Fibroblast of skin of left biceps (primary cell): ENCODE data around the gene CSNK2B.
"Not testable (repeated sequence)": the region's sequence is repeated elsewhere in the genome, so short reads cannot be mapped to it uniquely, and the experiment has no call there.

Source experiments
- DNase-seq, 2 experiments: peaks; one replicate each; pipeline ENCODE4 v3.0.0-alpha.2; 2013; ENCODE audit warnings: low read depth in 2 of 2

Gene CSNK2B

DNA sequence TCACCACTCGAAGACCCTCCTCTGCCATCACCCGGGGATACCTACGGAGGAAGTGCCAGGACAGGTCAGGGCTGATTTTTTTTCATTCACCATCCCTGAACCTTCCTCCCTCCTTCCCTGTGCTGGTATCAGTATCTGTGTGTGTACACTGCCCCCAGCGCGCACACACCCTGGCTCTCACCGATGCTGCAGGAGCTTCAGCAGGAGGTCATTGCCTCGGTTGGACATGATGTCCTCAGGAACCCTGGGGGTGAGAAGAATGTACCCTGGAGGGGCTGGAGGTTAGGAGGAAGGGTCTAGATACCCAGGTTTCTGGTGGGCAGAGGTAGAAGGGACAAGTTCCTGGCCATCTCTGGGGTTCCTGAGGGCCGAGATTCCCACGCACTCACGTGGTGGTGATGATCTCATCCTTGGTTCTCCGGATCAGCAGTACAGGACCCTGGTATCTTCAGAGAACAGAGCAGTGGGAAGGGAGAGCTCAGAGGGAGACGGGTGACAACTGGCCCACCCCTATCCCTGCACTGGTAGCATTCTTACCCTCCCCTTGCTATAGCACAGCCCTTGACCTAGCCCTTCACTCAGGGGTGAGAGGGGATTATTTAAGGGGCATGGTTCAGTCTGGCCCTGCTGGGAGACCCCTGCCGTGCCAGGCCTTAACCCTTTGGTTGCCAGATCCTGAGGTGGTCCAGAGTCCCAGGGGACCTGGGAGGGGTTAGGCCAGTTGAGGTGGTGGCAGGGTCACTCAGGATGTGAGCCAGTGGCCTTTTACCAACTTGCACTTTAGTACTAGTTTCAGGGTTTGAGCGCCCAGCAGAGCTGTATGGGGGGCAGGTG lies 22.2 kb downstream of the CSNK2B start:
- DNase-seq, result no peak

DNA sequence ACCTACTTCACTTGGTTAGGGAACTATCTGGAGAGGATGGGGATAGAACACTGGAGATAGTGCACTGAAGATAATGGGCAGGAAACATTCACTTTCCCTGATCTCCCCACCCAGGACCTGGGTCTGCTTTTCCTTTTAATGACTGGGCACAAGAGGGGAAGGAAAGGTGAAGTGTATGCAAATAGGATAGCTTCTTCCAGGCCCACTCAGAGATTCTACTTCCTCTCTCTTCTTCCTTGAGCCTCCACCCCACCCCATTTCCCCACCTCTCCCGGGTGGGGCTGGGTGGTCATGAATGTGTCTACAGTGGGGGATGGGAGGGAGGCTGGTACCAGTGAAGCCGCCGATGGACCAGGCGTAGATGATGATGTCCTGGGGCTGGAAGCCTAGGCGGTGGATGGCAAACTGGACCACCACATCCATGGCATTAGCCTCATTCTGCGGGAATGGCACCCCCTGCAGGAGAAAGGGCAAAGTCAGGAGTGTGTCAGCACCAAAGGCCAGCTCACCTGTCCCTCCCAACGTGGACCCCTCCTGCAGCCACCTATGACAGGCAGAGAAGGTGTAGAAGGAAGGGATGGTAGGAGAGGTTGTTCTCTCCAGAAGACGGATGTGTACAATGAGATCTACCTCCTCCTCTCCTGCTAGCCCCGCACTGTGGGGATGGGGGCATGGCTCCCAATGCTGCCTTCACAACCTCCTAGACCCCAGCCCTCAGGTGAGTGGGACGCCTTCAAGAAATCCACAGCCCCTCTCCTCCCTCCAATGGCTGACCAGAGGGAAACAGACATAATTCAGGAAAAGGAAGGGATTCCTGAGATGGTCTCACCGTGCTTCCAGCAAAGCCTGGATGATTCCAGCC lies 23.6 kb downstream of the CSNK2B start:
- no peak for DNase-seq

DNA sequence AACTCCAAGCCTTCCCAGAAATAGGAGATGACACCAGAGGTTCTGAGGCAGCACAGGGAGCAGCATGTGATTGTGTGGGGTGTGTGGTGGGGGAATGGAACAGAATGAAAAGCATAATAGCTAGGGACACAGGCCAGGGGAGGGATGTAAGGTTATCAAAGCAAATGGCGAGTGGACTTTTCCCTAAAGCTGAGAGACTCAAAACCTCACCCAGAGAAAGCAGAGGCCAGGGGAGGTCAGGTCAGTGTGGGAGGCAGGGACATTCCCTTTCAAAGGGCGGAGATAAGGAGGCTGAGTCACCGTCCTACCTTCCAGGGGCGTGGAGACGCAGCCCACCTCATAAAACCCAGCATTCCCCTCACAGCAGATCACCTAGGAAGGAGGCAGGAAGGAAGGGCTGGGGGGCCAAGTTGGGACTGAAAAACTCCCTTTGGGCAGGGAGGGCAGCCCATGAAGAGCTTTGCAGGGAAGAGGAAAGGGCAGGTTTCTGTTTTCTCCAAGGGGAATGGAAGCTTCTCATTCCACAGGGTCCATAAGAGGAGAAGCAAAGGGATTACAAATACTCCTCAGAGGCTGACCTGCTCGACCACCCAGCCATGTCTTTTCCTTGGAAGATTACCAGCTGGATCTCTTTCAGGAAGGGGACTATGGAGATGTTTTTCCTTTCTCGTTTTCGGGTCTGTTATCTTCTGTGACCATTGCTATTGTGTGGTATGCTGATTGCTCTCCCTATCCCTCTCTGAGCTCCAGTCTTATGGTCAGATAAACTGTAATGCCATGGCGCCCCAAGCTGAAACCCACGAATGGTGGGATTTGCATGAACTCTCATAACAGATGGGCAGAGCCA lies 24.6 kb downstream of the CSNK2B start:
- no peak for DNase-seq

DNA sequence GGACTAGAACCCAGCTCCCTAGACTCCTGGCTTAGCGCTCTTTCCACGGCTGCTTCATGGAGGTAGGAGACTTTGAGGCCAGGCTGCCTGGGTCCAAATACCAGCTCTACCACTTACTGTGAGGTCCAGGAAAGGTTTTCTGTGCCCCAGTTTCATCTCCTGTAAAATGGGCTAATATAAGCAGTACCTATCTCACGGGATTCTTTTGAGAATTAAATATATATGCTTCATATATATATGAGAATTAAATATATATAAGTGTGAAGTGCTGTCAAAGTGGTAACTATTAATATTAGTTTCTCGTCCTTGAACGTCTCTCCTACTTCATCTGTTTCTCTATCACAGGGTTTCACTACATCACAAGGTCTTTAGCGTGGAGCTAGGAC lies 25.2 kb downstream of the CSNK2B start:
- DNase-seq, result no peak

DNA sequence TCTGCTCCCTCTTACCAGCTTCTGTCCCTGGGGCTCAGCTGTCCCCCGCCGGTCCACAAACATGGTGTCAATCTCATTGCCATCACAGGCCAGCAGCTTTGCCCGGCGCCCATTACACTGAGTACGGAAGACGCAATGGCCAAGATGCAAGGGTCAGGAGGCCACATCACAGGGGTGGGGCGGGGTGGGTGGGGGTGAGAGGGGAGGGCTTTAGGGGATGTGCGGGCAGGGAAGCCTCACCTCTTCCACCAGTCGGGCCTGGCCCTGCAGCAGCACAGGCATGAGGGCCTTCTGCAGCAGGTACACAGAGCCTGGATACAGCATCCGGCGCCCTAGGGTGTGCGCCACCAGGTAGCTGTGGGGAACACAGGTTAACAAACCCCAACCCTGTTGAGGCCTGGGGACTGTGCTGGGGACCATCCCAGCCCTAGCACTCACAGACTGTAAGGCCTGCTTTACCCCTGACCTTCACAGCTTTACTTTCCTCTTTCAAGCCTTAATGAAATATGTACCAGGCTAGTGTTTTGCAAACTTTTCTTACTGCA lies 25.8 kb downstream of the CSNK2B start:
- no peak for DNase-seq

DNA sequence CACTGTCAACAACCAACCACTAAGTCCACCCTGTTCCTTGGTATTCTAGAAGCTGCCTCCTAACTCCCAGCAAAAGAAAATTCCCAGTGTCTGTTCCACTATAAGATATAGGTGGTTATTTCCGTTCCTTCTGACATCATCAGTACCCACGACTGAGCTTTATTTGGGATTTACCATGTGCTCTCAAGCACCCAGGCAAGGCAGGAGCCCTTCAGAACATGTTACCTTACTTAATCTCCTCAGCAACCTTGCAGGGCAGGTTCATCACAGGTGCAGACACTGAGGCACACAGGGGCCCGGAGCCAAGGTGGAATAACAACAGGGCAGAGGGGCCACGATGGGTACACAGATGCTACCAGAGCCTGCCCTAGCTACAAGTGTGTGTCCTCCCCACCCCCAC lies 26.5 kb downstream of the CSNK2B start:
- DNase-seq, result no peak

DNA sequence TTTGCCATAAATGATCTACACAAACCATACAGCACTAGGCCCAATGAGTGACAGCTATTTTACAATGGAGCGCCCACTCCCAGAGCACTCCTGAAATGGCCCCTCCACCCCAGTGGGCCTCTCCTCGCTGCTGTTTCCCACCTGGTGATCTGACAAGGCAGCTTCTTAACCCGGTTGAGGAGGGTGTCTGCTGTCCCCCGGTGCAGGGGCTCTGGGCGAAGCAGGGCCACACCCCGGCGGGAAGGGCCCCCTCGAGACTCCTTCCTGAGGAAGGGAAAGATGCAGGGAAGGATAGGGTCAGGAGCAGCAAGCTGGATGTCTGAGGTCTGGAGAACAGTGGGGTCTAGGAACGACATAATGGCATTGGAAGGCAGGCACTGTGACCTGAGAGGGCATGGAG lies 27.0 kb downstream of the CSNK2B start:
- DNase-seq, result no peak

DNA sequence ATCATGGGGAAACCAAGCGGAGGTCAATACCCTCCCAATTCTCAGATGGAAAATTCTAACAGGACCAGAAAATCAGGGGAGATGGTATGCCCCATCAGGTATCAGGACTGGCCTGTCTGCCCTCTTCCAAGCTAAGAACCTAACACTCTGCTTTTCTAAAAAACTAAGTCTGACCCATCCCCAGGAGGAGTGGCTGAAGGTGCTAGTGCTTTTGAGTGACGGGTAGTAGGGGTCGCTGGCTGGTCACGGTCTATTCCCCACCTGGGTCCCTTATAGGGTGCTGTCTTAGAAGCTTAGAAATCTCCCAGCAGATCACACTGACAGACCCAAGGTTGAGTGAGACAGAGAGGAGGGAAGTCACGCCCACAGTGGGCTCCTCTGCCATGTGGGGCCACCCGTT lies 27.7 kb downstream of the CSNK2B start:
- DNase-seq, result no peak

DNA sequence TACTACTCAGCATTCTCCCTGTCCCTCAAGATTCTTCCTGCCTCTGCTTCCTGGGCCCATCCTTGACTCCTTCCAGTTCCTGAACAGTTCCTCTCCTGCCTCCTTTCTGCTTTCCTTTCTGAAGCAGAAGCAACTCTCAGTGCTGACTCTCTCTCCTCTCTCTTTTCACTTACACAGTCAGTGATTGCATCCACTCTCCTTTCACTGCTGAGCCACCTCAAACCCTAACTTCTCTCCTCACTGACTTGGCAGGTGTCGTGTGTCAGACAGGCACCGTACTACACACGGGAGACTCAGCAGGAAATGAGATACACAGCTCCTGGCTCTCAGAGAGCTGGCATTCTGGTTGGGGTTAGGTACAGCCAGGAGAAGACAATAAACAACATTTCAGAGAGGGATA lies 31.7 kb downstream of the CSNK2B start:
- DNase-seq, result no peak

DNA sequence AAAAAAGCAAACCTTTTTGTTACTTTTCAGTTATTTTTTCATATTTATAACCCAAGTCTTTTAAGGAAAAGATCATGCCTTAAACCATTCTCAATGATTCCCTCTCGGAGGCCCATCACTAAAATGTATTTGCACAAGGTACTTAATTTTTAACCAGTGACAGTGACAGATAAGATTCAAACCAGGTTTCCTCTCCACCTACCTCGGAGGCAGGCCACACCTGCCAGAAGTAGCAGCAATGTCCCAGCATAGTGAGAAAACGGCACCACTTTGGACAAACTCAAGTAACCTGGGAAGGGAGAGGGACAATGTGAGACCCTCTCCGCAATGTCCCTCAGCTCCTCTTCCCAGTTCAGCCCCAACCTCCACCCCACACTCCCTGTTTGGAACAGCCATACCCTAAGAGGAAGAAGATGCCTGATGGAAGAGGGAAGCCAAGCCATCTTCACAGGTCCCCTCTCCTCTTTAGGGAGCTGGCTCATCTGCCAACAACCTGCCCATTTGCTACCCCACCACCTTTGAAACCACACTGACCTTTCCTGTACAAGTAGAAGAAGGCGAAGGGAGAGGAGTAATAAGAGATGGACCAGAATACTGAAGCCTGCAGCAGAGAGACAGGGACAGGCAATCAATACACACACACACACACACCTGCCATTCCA lies 35.0 kb downstream of the CSNK2B start:
- DNase-seq, result no peak

DNA sequence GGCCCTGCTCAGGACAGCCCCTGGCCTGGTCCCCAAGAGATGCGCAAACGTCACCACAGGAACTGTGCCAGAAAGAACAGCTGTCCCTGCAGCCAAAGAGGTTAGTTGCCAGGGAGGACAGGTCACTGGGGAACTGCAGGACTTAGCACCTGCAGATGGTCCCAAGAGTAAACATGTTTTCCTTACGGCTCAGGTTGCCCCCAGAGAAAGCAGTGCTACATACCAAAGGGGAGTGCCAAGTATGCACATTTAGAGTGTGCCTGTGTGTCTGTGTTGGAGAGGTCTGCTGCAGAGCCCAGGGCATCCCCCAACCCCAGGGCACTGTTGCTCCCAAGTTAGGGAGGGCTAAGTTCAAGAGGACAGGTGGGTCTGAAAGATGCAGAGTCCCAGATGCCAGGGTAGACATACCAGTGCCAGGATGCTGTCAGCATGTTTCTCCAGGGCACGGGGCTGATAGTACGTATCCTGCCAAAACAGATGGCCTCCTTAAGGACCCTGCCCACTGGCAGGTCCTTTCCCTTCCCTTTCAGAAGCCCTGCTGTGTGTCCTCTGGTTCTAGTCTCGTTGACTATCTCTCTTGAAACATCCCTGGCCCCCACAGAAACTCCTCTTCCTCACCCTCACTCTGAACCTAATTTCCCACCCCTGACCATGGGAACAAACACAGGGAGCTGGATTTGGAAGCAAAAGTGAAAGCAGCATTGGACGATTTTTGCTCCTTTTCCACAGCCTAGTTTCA lies 36.0 kb downstream of the CSNK2B start:
- no peak for DNase-seq

DNA sequence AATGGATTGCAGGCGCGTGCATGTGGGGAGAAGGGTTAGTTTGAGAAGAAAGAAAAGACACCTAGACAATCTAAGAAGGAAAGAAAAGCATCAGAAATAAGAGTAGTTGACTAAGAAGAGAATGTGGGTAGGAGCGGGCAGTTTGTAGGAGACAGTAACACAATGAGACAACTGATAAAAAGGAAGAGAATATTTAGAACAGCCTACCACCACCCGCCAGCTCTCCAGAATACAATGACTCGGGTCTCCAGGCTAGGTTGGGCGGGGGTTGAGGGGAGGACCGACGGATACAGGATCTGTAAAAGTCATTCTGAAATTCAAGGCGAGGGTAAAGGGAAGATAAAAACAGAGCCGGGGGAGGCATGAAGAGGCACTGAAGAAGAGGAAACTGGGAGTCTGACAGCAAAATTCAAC lies 36.5 kb downstream of the CSNK2B start:
- no peak for DNase-seq

DNA sequence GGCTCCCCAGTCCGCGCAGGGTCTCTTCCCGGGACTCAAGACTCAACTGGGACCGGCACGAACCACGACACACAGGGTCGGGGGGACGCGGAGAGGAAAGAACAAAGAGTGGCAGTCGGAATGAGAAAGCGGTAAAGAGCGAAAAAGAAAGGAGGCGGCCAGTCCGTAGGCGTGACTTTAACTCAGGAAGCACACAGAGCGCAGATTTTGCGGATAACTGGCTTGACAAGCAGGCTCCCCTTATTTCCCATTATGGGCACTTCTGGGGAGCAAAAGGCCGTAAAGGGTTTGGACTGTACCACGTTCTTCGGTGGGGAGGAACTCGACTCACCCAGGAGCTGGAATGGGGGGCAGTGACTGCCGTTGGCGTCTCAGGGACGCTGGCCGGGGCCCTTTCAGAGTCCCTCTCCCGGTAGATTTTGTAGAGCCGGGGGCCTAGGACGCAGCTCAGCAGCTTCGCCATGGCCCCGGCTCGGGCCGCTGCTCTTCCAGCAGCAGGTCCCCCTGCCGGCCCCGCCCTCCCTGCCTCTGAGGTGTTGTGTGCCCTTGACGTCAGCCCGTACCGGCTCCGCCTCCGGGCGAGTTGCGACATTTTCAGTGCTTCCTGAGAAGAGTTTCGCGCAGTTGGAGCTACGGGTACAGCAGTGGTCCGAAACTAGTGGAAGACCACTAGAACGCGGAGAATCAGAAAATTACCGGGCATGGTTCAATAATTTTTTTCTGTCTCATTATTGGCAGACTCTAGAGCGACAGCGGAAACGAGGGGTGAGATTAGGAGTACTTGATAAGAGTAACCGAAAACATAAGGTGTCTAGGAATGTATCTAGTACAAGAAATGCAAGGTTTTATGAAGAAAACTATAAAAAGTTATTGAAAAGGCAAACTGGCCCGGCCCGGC lies 37.2 kb downstream of the CSNK2B start, which contains the start of gene ABHD16A:
Gene ABHD16A (minus strand): TSS at position 506 of the 898 bp plus-strand sequence. CDS start 43 bp downstream, at position 463.
- DNase-seq, result peak; percentile 94 to 95

DNA sequence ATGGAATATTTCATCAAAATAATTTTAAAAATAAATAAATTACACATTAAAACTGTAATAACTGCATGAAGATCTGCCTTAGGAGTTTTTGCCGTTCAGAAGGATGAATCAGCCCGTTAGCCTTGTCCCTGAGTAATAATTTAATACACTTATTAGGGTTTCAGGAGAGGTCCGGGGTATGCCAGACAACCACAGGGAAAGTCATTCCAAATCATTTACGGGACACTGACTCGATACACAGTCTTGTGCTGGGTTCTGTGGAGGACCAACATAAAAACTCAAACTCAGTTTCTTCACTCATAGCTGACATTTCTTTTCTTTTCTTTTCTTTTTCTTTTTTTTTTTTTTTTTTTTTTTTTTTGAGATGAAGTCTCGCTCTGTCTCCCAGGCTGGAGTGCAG lies 40.1 kb downstream of the CSNK2B start:
- DNase-seq, result no peak

DNA sequence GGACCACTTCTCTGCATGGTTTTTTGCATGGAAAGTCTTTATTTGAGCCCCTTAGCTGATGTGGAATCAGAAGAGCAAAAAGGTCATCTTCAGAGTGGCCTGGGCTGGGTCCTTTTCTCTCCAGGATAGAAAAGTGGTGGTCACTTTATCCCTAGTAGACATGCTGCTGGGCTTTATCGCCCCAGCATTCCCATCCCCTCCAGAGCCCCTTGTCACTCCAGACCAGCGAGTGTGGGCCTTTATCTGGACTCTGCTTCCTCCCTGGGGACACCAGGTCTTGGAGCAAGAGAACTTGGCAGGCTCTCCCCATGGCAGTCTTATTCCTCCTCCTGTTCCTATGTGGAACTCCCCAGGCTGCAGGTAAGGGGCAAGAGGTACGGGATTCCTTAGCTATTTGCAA lies 40.7 kb downstream of the CSNK2B start, which contains the start of gene LY6G6F:
Gene LY6G6F (plus strand): TSS at position 268 of the 400 bp plus-strand sequence. CDS start 41 bp downstream, at position 309.
- DNase-seq, result no peak

DNA sequence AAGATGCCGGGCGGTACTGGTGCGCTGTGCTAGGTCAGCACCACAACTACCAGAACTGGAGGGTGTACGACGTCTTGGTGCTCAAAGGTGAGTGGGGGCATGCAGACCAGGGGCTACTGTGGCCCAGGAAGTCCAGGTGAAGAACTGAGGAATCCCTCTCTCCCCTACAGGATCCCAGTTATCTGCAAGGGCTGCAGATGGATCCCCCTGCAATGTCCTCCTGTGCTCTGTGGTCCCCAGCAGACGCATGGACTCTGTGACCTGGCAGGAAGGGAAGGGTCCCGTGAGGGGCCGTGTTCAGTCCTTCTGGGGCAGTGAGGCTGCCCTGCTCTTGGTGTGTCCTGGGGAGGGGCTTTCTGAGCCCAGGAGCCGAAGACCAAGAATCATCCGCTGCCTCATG lies 41.8 kb downstream of the CSNK2B start:
- no peak for DNase-seq

DNA sequence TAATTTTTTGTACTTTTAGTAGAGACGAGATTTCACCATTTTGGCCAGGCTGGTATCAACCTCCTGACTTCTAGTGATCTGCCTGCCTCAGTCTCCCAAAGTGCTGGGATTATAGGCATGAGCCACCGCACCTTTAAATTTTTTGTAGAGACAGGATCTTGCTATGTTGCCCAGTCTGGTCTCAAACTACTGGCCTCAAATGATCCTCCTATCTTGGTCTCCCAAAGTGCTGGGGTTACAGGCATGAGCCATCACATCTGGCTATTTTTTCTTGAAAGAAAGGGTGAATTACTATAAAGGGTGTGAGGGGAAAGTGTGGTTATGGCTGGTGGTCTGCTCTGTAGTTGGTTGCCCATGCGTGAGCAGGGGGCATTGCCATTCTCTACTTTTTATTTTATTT lies 42.3 kb downstream of the CSNK2B start:
- DNase-seq, result no peak

DNA sequence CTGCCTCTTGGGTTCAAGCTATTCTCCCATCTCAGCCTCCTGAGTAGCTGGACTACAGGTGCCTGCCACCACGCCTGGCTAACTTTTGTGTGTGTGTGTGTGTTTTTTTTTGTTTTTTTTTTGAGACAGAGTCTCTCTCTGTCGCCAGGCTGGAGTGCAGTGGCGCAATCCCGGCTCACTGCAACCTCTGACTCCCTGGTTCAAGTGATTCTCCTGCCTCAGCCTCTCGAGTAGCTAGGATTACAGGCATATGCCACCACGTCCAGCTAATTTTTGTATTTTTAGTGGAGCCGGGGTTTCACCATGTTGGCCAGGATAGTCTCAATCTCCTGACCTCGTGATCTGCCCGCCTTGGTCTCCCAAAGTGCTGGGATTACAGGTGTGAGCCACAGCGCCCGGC lies 43.3 kb downstream of the CSNK2B start:
- DNase-seq, result not testable (repeated sequence)

DNA sequence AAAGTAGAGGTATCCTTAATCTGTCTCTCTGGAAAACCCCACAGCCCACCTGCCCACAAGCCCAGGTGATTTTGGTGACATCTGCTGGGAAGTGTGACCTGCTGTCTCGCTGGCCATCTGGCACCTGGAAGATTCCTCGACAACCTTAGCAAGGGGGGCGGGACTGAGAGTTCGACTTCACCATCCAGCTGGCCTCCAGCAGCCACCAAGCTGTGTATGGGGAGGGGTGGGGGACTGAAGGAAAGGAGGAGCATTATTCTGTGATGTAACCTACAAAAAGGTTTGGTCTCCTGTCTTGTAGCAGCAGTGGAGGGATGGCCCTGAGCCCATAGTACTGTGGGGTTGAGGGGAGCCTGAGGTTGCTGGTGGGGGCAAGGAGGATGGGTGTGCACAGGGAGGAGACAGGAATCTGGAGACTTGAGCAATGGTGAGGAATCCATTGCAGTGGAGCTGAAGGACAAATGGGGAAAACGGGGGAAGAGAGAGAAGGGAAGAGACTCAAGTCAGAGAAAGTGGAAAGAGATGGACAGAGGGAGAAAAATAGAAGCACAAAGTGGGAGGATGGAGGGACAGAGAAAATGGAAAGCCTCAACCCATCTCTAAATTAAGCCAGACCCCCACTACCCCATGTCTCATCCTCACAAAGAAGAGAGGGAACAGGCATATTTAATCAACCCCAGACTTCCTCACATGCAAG lies 44.8 kb downstream of the CSNK2B start:
- DNase-seq, result no peak
